Gastroesophageal sphincter (tissue), 4 donors: ENCODE measurements around the gene EFNA3. TPM values are rescaled to one million over a fixed set of nuclear protein-coding genes. Genes with fewer than 3 reads are reported as not detected.

Experiments used
- ATAC-seq: fragments of 150-250 bp; one replicate; pipeline ENCODE4 v1.9.1; 2016; ENCODE audit warnings: mild to moderate bottlenecking, moderate library complexity
- H3K27ac ChIP-seq, 4 donors: fragments of 200-600 bp; sonication (generic) in 3 of 4; 1 replicate in 3 of 4; 2 replicates in 1 of 4; pipeline ENCODE4 v1.5.1; 2016 to 2019
- H3K27me3 ChIP-seq: fragments of 200-600 bp; sonication (generic); one replicate; pipeline ENCODE4 v1.5.1; 2019
- H3K36me3 ChIP-seq, 2 donors: fragments of 200-600 bp; sonication (generic); one replicate each; pipeline ENCODE4 v1.5.1; 2019; ENCODE audit warnings: control low read depth in 1 of 2
- H3K4me1 ChIP-seq, 3 donors: fragments of 200-600 bp; sonication (generic); 1 replicate in 2 of 3; 2 replicates in 1 of 3; pipeline ENCODE4 v1.5.1; 2016 to 2019; ENCODE audit warnings: control low read depth in 2 of 3
- H3K4me3 ChIP-seq, 2 donors: fragments of 200-600 bp; sonication (generic); one replicate each; pipeline ENCODE4 v1.5.1; 2019; ENCODE audit warnings: mild to moderate bottlenecking in 1 of 2, moderate library complexity in 1 of 2
- H3K9me3 ChIP-seq, 3 donors: fragments of 200-600 bp; sonication (generic); one replicate each; pipeline ENCODE4 v1.5.1; 2017 to 2019; ENCODE audit warnings: control low read depth in 2 of 3
- CTCF ChIP-seq, 4 experiments: fragments of 200-600 bp in 2 of 4; fragments of 450-650 bp in 2 of 4; sonication (generic) in 1 of 4; IDR thresholded peaks; one replicate each; pipeline ENCODE4 v1.5.1; 2017 to 2019; ENCODE audit warnings: antibody characterized with exemption in 4 of 4, mild to moderate bottlenecking in 2 of 4, moderate library complexity in 2 of 4
- EP300 ChIP-seq: sonication (generic); formaldehyde crosslinking; IDR thresholded peaks from one replicate; pipeline ENCODE4 v1.6.1; 2017; ENCODE audit warnings: antibody characterized with exemption, mild to moderate bottlenecking
- POLR2A ChIP-seq, 2 donors: fragments of 450-650 bp; IDR thresholded peaks; one replicate each; pipeline ENCODE4 v1.6.1; 2017; ENCODE audit warnings: antibody characterized with exemption in 2 of 2, mild to moderate bottlenecking in 2 of 2, moderate library complexity in 1 of 2
- POLR2AphosphoS5 ChIP-seq: sonication (generic); formaldehyde crosslinking; IDR thresholded peaks from one replicate; pipeline ENCODE4 v1.6.1; 2017; ENCODE audit warnings: antibody characterized with exemption
- WGBS, 2 donors: methylation state at CpG; one replicate each; pipeline ENCODE4 v1.1.5; 2018; ENCODE audit warnings: low coverage in 1 of 2; 5-methylcytosine and 5-hydroxymethylcytosine counted together
- total RNA-seq, 4 donors: library from RNA; depleted of rRNA; stranded (reverse); fragments of >200 nt; gene quantifications; one replicate each; pipeline ENCODE4 v1.1.0, GENCODE V29; 2016

Gene EFNA3
- total RNA-seq, 4 donors from 2014 or later, result 0.27 to 0.77 TPM; not detected in 2

GRCh38 chr1:155057788-155058211 lies 20.8 kb upstream of the EFNA3 start:
- H3K36me3 ChIP-seq, result peaks cover 0 to 87% of the 10 kb centered on the region in 2 donors
- no CpG with 5 or more reads among the region's 13 CpGs for WGBS, 2 donors
- no peaks in the 10 kb centered on the region for H3K9me3 ChIP-seq
- peaks cover 0 to 40% (median 23%) of the 10 kb centered on the region in 3 donors for H3K4me1 ChIP-seq
- H3K27me3 ChIP-seq, result no peaks in the 10 kb centered on the region
- no peak overlapping the region for H3K4me3 ChIP-seq
- TF ChIP-seq POLR2AphosphoS5 (no peak), CTCF (IDR thresholded peaks at IDR 0.05) (peak in 1 of 4 experiments; percentile 6)
- no peak for ATAC-seq
- no peak overlapping the region for H3K27ac ChIP-seq

- no peaks in the 10 kb centered on the region for H3K9me3 ChIP-seq
- no peak for ATAC-seq
- WGBS, 2 donors, result no CpG with 5 or more reads among the region's 8 CpGs
- H3K27ac ChIP-seq, result no peak overlapping the region
- peaks cover 0 to 64% of the 10 kb centered on the region in 2 donors for H3K36me3 ChIP-seq
- H3K4me1 ChIP-seq, result peaks cover 0 to 47% (median 23%) of the 10 kb centered on the region in 3 donors
- no peak overlapping the region for H3K4me3 ChIP-seq
- TF ChIP-seq POLR2A (IDR thresholded peaks at IDR 0.05) (no peak), POLR2AphosphoS5 (no peak), CTCF (IDR thresholded peaks at IDR 0.05) (no peak), EP300 (no peak)
- no peaks in the 10 kb centered on the region for H3K27me3 ChIP-seq
These were observed 17.9 kb upstream of the EFNA3 start for GRCh38 chr1:155060736-155061135.

GRCh38 chr1:155061381-155062150 lies 17.1 kb upstream of the EFNA3 start:
- H3K9me3 ChIP-seq, result no peaks in the 10 kb centered on the region
- H3K4me3 ChIP-seq, result no peak overlapping the region
- WGBS, 2 donors, result 58% methylated on average over 4 of the region's 21 CpGs; no CpG with 5 or more reads in 1 of the 2 donors
- peaks cover 0 to 47% (median 23%) of the 10 kb centered on the region in 3 donors for H3K4me1 ChIP-seq
- ATAC-seq, result peak; percentile 46
- H3K27ac ChIP-seq, result no peak overlapping the region
- H3K27me3 ChIP-seq, result no peaks in the 10 kb centered on the region
- TF ChIP-seq EP300 (no peak), CTCF (IDR thresholded peaks at IDR 0.05) (peak in 2 of 4 experiments; percentile 97), POLR2A (IDR thresholded peaks at IDR 0.05) (no peak), POLR2AphosphoS5 (no peak)
- peaks cover 0 to 56% of the 10 kb centered on the region in 2 donors for H3K36me3 ChIP-seq

GRCh38 chr1:155062151-155062686 lies 16.4 kb upstream of the EFNA3 start:
- no peaks in the 10 kb centered on the region for H3K27me3 ChIP-seq
- H3K4me3 ChIP-seq, result peak overlapping the region in 1 of 2 donors; percentile 85
- WGBS, 2 donors, result no CpG with 5 or more reads among the region's 29 CpGs
- no peak for TF ChIP-seq EP300
- TF ChIP-seq POLR2A (IDR thresholded peaks at IDR 0.05), result no peak
- TF ChIP-seq POLR2AphosphoS5, result no peak
- no peak for TF ChIP-seq CTCF (IDR thresholded peaks at IDR 0.05)
- H3K4me1 ChIP-seq, result peaks cover 0 to 47% (median 23%) of the 10 kb centered on the region in 3 donors
- peaks cover 0 to 51% of the 10 kb centered on the region in 2 donors for H3K36me3 ChIP-seq
- no peak for ATAC-seq
- no peaks in the 10 kb centered on the region for H3K9me3 ChIP-seq
- peak overlapping the region in 1 of 4 donors; percentile 85 for H3K27ac ChIP-seq
